Femur (tissue), 1 donor: ENCODE measurements around the gene FOXG1.

ENCODE experiments used
- DNase-seq: peaks from one replicate; pipeline ENCODE4 v3.0.0-alpha.2; 2017

The FOXG1 gene

GRCh38 chr14:28777471-28778137 is 11.0 kb downstream of the FOXG1 start:
- DNase-seq: no peak

GRCh38 chr14:28778138-28779117 is 11.8 kb downstream of the FOXG1 start:
- no peak for DNase-seq

GRCh38 chr14:28779456-28779855 is 12.9 kb downstream of the FOXG1 start:
- no peak for DNase-seq

- DNase-seq: no peak
These were observed 14.5 kb downstream of the FOXG1 start for GRCh38 chr14:28780843-28781820.

- no peak for DNase-seq
These were observed 15.7 kb downstream of the FOXG1 start for GRCh38 chr14:28782301-28782700.

GRCh38 chr14:28783664-28784063 is 17.1 kb downstream of the FOXG1 start:
- DNase-seq: no peak

- DNase-seq: no peak
These were observed 17.8 kb downstream of the FOXG1 start for GRCh38 chr14:28784096-28785048.

GRCh38 chr14:28785096-28785952 is 18.7 kb downstream of the FOXG1 start:
- no peak for DNase-seq

- DNase-seq: no peak
These were observed 40.9 kb downstream of the FOXG1 start for GRCh38 chr14:28807518-28807917.

GRCh38 chr14:28813810-28814209 is 47.2 kb downstream of the FOXG1 start:
- DNase-seq: no peak
